SH-SY5Y (cell line): ENCODE results near the gene TCEAL1.

Experiments used
- GATA2 ChIP-seq: IDR thresholded peaks from 2 replicates; pipeline ENCODE4 v1.6.1; 2011; ENCODE audit warnings: mild to moderate bottlenecking, low read depth, low read length
- GATA3 ChIP-seq: IDR thresholded peaks from 2 replicates; pipeline ENCODE4 v1.6.1; 2011; ENCODE audit warnings: low read depth, mild to moderate bottlenecking, low read length, moderate library complexity

The TCEAL1 gene

GRCh38 chrX:103626855-103627254 is 1.9 kb upstream of the TCEAL1 start:
- TF ChIP-seq GATA3 (no peak), GATA2 (no peak)

GRCh38 chrX:103629318-103630170 is 769 bp downstream of the TCEAL1 start:
- TF ChIP-seq GATA2, result no peak
- TF ChIP-seq GATA3, result no peak

- TF ChIP-seq GATA3, result no peak
- no peak for TF ChIP-seq GATA2
Measured at GRCh38 chrX:103630171-103630511, 1.4 kb downstream of the TCEAL1 start.

- TF ChIP-seq GATA2, result no peak
- no peak for TF ChIP-seq GATA3
Measured at GRCh38 chrX:103631145-103631544, 2.4 kb downstream of the TCEAL1 start.

GRCh38 chrX:103635436-103635835 is 6.7 kb downstream of the TCEAL1 start:
- TF ChIP-seq GATA2, result no peak
- no peak for TF ChIP-seq GATA3

GRCh38 chrX:103637604-103638338 is 9.0 kb downstream of the TCEAL1 start:
- no peak for TF ChIP-seq GATA2
- no peak for TF ChIP-seq GATA3

- no peak for TF ChIP-seq GATA3
Measured at GRCh38 chrX:103640401-103641155, 11.8 kb downstream of the TCEAL1 start.

- TF ChIP-seq GATA2 (no peak), GATA3 (no peak)
Measured at GRCh38 chrX:103644125-103644524, 15.3 kb downstream of the TCEAL1 start.

- TF ChIP-seq GATA3 (peak; percentile 55), GATA2 (no peak)
Measured at GRCh38 chrX:103647630-103648029, 18.9 kb downstream of the TCEAL1 start.

GRCh38 chrX:103651151-103651773 is 22.5 kb downstream of the TCEAL1 start:
- TF ChIP-seq GATA3 (no peak), GATA2 (no peak)

- TF ChIP-seq GATA3 (no peak), GATA2 (no peak)
Measured at GRCh38 chrX:103656617-103657016, 27.8 kb downstream of the TCEAL1 start.

- TF ChIP-seq GATA2 (no peak), GATA3 (no peak)
Measured at GRCh38 chrX:103658681-103659433, 30.1 kb downstream of the TCEAL1 start.
